Smooth muscle cell of the brain vasculature (primary cell): ENCODE data around the gene KRTAP5-11.
A peak's percentile ranks its signal among the peaks of the same experiment; 100 is the strongest.
"Not testable (repeated sequence)": the region's sequence is repeated elsewhere in the genome, so short reads cannot be mapped to it uniquely, and the experiment has no call there.

ENCODE experiments used
- DNase-seq: peaks from one replicate; pipeline ENCODE4 v3.0.0-alpha.2; 2012; ENCODE audit warnings: low read depth, low spot score

The KRTAP5-11 gene

GRCh38 chr11:71581826-71582225 lies 849 bp downstream of the KRTAP5-11 start:
- DNase-seq = no peak

- DNase-seq = peak; percentile 10
These were observed 2.3 kb downstream of the KRTAP5-11 start for GRCh38 chr11:71580057-71581003.

GRCh38 chr11:71579513-71579912 lies 3.2 kb downstream of the KRTAP5-11 start:
- not testable (repeated sequence) for DNase-seq

GRCh38 chr11:71577469-71578004 lies 5.1 kb downstream of the KRTAP5-11 start:
- no peak for DNase-seq

- DNase-seq = not testable (repeated sequence)
These were observed 5.8 kb downstream of the KRTAP5-11 start for GRCh38 chr11:71576688-71577465.

- no peak for DNase-seq
These were observed 6.8 kb downstream of the KRTAP5-11 start for GRCh38 chr11:71575723-71576424.

GRCh38 chr11:71574418-71574817 lies 8.3 kb downstream of the KRTAP5-11 start:
- no peak for DNase-seq

GRCh38 chr11:71572811-71573210 lies 9.9 kb downstream of the KRTAP5-11 start:
- DNase-seq = no peak

- DNase-seq = not testable (repeated sequence)
These were observed 11.4 kb downstream of the KRTAP5-11 start for GRCh38 chr11:71571101-71571850.

GRCh38 chr11:71568704-71569349 lies 13.8 kb downstream of the KRTAP5-11 start:
- DNase-seq = no peak

- DNase-seq = not testable (repeated sequence)
These were observed 15.0 kb downstream of the KRTAP5-11 start for GRCh38 chr11:71567633-71568032.

- not testable (repeated sequence) for DNase-seq
These were observed 15.8 kb downstream of the KRTAP5-11 start for GRCh38 chr11:71566626-71567599.

- no peak for DNase-seq
These were observed 16.5 kb downstream of the KRTAP5-11 start for GRCh38 chr11:71566081-71566620.

- no peak for DNase-seq
These were observed 17.4 kb downstream of the KRTAP5-11 start, which contains the start of gene KRTAP5-10 for GRCh38 chr11:71565263-71565662. Gene KRTAP5-10, plus strand, starts transcription at chr11:71565563. Its CDS starts 25 bp downstream, at chr11:71565588.

GRCh38 chr11:71564430-71564829 lies 18.2 kb downstream of the KRTAP5-11 start:
- DNase-seq = no peak

- DNase-seq = no peak
These were observed 19.3 kb downstream of the KRTAP5-11 start for GRCh38 chr11:71563406-71563805.

- no peak for DNase-seq
These were observed 20.6 kb downstream of the KRTAP5-11 start for GRCh38 chr11:71562120-71562519.

- DNase-seq = no peak
These were observed 23.7 kb downstream of the KRTAP5-11 start for GRCh38 chr11:71558996-71559395.

GRCh38 chr11:71557257-71557656 lies 25.4 kb downstream of the KRTAP5-11 start:
- DNase-seq = no peak
